ENCODE data around the gene RFX8. TPM values are rescaled to one million over a fixed set of nuclear protein-coding genes. Genes with fewer than 3 reads are reported as not detected.

RFX8 gene
- total and polyA plus RNA-seq, 10 of the 15 experiments (the other 5 are each of a cell fraction or from before 2014, with no cell fraction given) = 0.19 TPM; not detected in 9

- SMC1A ChIA-PET (ENCODE audit: uncharacterized antibody, unreplicated experiment) = no interaction called here
- POLR2A ChIA-PET = no interaction called here
- ATAC-seq (no peak), FAIRE-seq (no peak), DNase-seq (ENCODE audit: low read depth, low spot score) (no peak)
- no peaks in the 10 kb centered on the region; a peak in 2 of 4 replicates for H3K27me3 ChIP-seq (replicated peaks in 1 of 2; ENCODE audit: control insufficient read depth in 2 of 2, insufficient read depth in 2 of 2, low read length in 1 of 2)
- no TSS peak for BruUV-seq (replicated peaks)
- H3K79me2 ChIP-seq (ENCODE audit: control insufficient read depth, insufficient read depth, low read length) = no peaks in the 10 kb centered on the region
- RAD21 ChIA-PET (ENCODE audit: unreplicated experiment) = no interaction called here
- H3K4me3 ChIP-seq = no peak overlapping the region
- no peak overlapping the region for H3K9ac ChIP-seq (ENCODE audit: control insufficient read depth, insufficient read depth, low read length)
- CTCF ChIA-PET = no interaction called here
- in situ Hi-C loops (cut with MboI) = no loop called here
- H3K27ac ChIP-seq (ENCODE audit: control insufficient read depth, insufficient read depth) = no peak overlapping the region
- intact Hi-C loops (cut with micrococcal nuclease; ENCODE audit: unreplicated experiment) = no loop called here
- WGBS (ENCODE audit: insufficient coverage, insufficient replicate concordance, low lambda C conversion rate, missing lambda C conversion rate) = 28% methylated on average over 10 of the region's 10 CpGs
- H4K20me1 ChIP-seq (ENCODE audit: control insufficient read depth, insufficient read depth) = no peaks in the 10 kb centered on the region
- H3K36me3 ChIP-seq (ENCODE audit: control insufficient read depth in 2 of 2, insufficient read depth in 2 of 2, low read length in 1 of 2) = no peaks in the 10 kb centered on the region
- H3K9me3 ChIP-seq (replicated peaks; ENCODE audit: control insufficient read depth, insufficient read depth, low read length) = no peaks in the 10 kb centered on the region
- H2AFZ ChIP-seq (ENCODE audit: control insufficient read depth, low read depth, low read length) = no peak overlapping the region
- H3K4me2 ChIP-seq (ENCODE audit: control insufficient read depth, insufficient read depth) = no peak overlapping the region
- no peaks in the 10 kb centered on the region for H3K4me1 ChIP-seq (ENCODE audit: control insufficient read depth, insufficient read depth, low read length)
- TF ChIP-seq NFYB (IDR thresholded peaks at IDR 0.05; ENCODE audit: insufficient read depth, low read depth, low read length) (no peak), CREM (IDR thresholded peaks at IDR 0.05; ENCODE audit: low read depth) (no peak), ZNF592 (IDR thresholded peaks at IDR 0.05) (no peak), HCFC1 (IDR thresholded peaks at IDR 0.05; ENCODE audit: low read length) (no peak), NKRF (conservative IDR thresholded peaks at IDR 0.05) (no peak), HSF1 (IDR thresholded peaks at IDR 0.05; ENCODE audit: low read depth, low read length) (no peak), JUNB (IDR thresholded peaks at IDR 0.05) (no peak), CUX1 (IDR thresholded peaks at IDR 0.05; ENCODE audit: insufficient replicate concordance, low read depth, low read length) (no peak)
Measured at GRCh38 chr2:101355401-101356054, 119.4 kb downstream of the RFX8 start.

Measured in GM12878 (cell line).